H1 (cell line): Measurements from ENCODE around the gene ZBTB20. TPM values are rescaled to one million over a fixed set of nuclear protein-coding genes. Genes with fewer than 3 reads are reported as not detected.

Experiments
- HDAC6 ChIP-seq: IDR thresholded peaks from one replicate; pipeline ENCODE4 v1.7.1; 2012; ENCODE audit warnings: low read depth, mild to moderate bottlenecking, inconsistent platforms, low read length, moderate library complexity
- JUND ChIP-seq: IDR thresholded peaks from 2 replicates; pipeline ENCODE4 v1.6.1; 2011; ENCODE audit warnings: mild to moderate bottlenecking, improper control_type of control experiment, low read length
- POU5F1 ChIP-seq: IDR thresholded peaks from 2 replicates; pipeline ENCODE4 v1.6.1; 2011; ENCODE audit warnings: low read depth, mild to moderate bottlenecking, low read length, moderate library complexity
- polyA plus RNA-seq, 7 experiments: library from polyadenylated mRNA; depleted of rRNA in 3 of 7; stranded (reverse) in 5 of 7; unstranded in 2 of 7; fragments of >200 nt in 5 of 7; fragments of 200-250 nt in 2 of 7; gene quantifications; 1 replicate in 5 of 7; 2 replicates in 1 of 7; 4 replicates in 1 of 7; pipeline versions ENCODE4 v1.2.1 to v1.2.3, GENCODE V29; 2011 to 2013; ENCODE audit warnings: missing spikeins in 2 of 7, mixed read lengths in 2 of 7
- total RNA-seq: library from RNA; stranded (reverse); fragmentation: NEBNext Ultra II Directional; extraction: Animal tissue kit (Norgen Biotek cat#: 25700); gene quantifications from 2 replicates; pipeline ENCODE4 v1.2.1, GENCODE V29; 2021
- TF ChIP-seq, protein P1 (sequence below), 3 experiments: IDR thresholded peaks; 1 replicate in 2 of 3; 2 replicates in 1 of 3; pipeline versions ENCODE4 v1.5.1 to v1.6.1; 2011; ENCODE audit warnings: low read length in 3 of 3, mild to moderate bottlenecking in 3 of 3, inconsistent platforms in 2 of 3, low read depth in 1 of 3, moderate library complexity in 1 of 3; ENCODE audit not compliant: insufficient read depth in 1 of 3; ENCODE audit errors: control extremely low read depth in 1 of 3

Gene ZBTB20
- total and polyA plus RNA-seq, 2 of the 8 experiments (the other 6 are each of a cell fraction or from before 2014, with no cell fraction given) = 0.35 to 1.3 TPM

DNA sequence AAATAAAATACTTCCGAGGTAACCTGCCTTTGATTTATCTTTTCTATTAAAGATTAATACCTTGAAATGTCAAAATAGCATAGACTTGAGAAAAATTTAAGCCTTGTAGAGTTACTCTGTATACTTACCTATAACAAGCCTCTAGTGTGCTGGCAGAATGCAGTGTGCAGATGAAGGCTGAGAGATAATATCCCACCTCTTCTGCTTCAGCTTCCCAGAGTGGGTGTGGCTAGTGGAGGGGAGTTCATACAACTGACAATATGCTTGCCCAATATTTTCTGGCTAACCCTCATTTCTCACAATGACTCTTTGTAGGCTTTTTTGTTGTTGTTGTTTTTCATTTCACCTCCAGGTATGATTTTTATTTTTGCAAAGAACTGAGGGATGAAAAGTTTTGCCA, 15.7 kb upstream of the ZBTB20 start (continued):
- TF ChIP-seq HDAC6 (no peak), POU5F1 (no peak), JUND (no peak)
- TF ChIP-seq, protein P1, sequence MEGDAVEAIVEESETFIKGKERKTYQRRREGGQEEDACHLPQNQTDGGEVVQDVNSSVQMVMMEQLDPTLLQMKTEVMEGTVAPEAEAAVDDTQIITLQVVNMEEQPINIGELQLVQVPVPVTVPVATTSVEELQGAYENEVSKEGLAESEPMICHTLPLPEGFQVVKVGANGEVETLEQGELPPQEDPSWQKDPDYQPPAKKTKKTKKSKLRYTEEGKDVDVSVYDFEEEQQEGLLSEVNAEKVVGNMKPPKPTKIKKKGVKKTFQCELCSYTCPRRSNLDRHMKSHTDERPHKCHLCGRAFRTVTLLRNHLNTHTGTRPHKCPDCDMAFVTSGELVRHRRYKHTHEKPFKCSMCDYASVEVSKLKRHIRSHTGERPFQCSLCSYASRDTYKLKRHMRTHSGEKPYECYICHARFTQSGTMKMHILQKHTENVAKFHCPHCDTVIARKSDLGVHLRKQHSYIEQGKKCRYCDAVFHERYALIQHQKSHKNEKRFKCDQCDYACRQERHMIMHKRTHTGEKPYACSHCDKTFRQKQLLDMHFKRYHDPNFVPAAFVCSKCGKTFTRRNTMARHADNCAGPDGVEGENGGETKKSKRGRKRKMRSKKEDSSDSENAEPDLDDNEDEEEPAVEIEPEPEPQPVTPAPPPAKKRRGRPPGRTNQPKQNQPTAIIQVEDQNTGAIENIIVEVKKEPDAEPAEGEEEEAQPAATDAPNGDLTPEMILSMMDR (IDR thresholded peaks at IDR 0.05; ENCODE audit: control extremely low read depth in 1 of 3, insufficient read depth in 1 of 3, low read depth in 1 of 3, low read length in 3 of 3) = no peak
